HG03196 (cell line): Measurements from ENCODE around the gene POMC.
"Not testable (repeated sequence)": the region's sequence is repeated elsewhere in the genome, so short reads cannot be mapped to it uniquely, and the experiment has no call there.

ENCODE experiments used
- ATAC-seq: cut with Tn5 transposase; IDR thresholded peaks from one replicate; pipeline ENCODE4 v1.9.1; 2021; ENCODE audit not compliant: unreplicated experiment

POMC gene

GRCh38 chr2:25177211-25177611 lies 8.8 kb upstream of the POMC start:
- ATAC-seq: no peak

- ATAC-seq: no peak
These were observed 8.3 kb upstream of the POMC start for GRCh38 chr2:25176541-25177181.

GRCh38 chr2:25176138-25176537 lies 7.8 kb upstream of the POMC start:
- no peak for ATAC-seq

- ATAC-seq: no peak
These were observed 5.9 kb upstream of the POMC start for GRCh38 chr2:25174192-25174861.

- ATAC-seq: no peak
These were observed 5.3 kb upstream of the POMC start for GRCh38 chr2:25173719-25174118.

GRCh38 chr2:25170888-25171287 lies 2.5 kb upstream of the POMC start:
- ATAC-seq: no peak

GRCh38 chr2:25169073-25169470 lies 692 bp upstream of the POMC start:
- ATAC-seq: no peak

GRCh38 chr2:25165992-25166875 lies 2.1 kb downstream of the POMC start:
- ATAC-seq: peak; percentile 77

GRCh38 chr2:25164561-25164960 lies 3.8 kb downstream of the POMC start:
- ATAC-seq: no peak

GRCh38 chr2:25162061-25162460 lies 6.3 kb downstream of the POMC start:
- not testable (repeated sequence) for ATAC-seq

GRCh38 chr2:25161055-25161781 lies 7.2 kb downstream of the POMC start:
- ATAC-seq: no peak

- ATAC-seq: no peak
These were observed 8.0 kb downstream of the POMC start for GRCh38 chr2:25160376-25160775.

GRCh38 chr2:25159949-25160348 lies 8.4 kb downstream of the POMC start:
- ATAC-seq: no peak

- no peak for ATAC-seq
These were observed 10.1 kb downstream of the POMC start for GRCh38 chr2:25158096-25158852.

GRCh38 chr2:25155401-25155800 lies 13.0 kb downstream of the POMC start:
- no peak for ATAC-seq

GRCh38 chr2:25151718-25152117 lies 16.7 kb downstream of the POMC start:
- ATAC-seq: no peak

GRCh38 chr2:25150993-25151392 lies 17.4 kb downstream of the POMC start:
- not testable (repeated sequence) for ATAC-seq

- ATAC-seq: no peak
These were observed 18.7 kb downstream of the POMC start for GRCh38 chr2:25149646-25150045.

GRCh38 chr2:25146896-25147295 lies 21.5 kb downstream of the POMC start:
- ATAC-seq: no peak

GRCh38 chr2:25145803-25146202 lies 22.6 kb downstream of the POMC start:
- no peak for ATAC-seq
